Measurements from ENCODE around the gene SLC27A5.

Gene SLC27A5

GRCh38 chr19:58480481-58480830, 31.3 kb downstream of the SLC27A5 start:
- POLR2A ChIA-PET (ENCODE audit: low non-redundant PET), result no interaction called here
- H3K27ac ChIP-seq, result peak overlapping the region; percentile 93
- TF ChIP-seq CTCF (conservative IDR thresholded peaks at IDR 0.05; ENCODE audit: low read depth), result no peak
- CTCF ChIA-PET, result no interaction called here
- DNase-seq (ENCODE audit: low spot score), result no peak

DNA sequence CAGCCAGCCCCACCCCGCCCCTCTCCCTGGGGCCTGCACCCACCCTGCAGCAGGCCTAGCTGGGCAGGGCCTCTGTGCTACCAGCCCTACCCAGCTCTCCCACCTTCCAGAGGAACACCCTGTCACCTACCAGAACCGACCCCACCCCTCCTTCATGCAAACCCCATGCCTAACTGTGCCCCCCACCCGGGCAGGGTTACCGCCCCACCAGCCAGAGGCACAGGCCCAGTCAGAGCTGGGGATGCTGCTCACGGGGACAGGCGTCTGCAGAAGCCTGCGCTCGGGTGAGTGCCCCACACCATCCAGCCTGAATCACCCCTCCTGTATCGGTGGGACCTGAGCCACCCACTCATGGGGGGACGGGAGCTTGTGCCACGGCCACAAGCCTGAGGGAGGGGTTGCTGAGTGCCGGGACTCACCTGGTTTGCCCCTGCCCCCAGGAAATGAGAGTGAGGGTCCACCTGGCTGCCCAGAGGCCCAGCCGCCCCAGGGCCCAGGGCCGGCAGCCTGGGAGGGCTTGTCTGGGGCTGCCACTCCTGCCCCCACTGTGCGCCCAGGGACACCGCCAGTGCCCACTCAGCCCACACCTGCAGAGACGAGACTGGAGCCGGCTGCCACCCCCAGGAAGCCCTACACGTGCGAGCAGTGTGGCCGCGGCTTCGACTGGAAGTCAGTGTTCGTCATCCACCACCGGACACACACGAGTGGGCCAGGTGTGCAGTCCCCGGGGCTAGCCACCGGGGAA, 31.9 kb downstream of the SLC27A5 start:
- peak overlapping the region; percentile 93 for H3K27ac ChIP-seq
- TF ChIP-seq CTCF (conservative IDR thresholded peaks at IDR 0.05; ENCODE audit: low read depth), result no peak
- CTCF ChIA-PET, result interaction anchor here (0.6 kb wide), 1 partner anchor 34 kb away, joined by 3 read pairs; no protein-coding TSS in a partner anchor
- POLR2A ChIA-PET (ENCODE audit: low non-redundant PET), result no interaction called here
- DNase-seq (ENCODE audit: low spot score), result no peak

- ChIA-PET CTCF (interaction anchor here (0.6 kb wide), 1 partner anchor 35 kb away, joined by 3 read pairs; no protein-coding TSS in a partner anchor), POLR2A (ENCODE audit: low non-redundant PET) (no interaction called here)
- no peak for DNase-seq (ENCODE audit: low spot score)
- no peak for TF ChIP-seq CTCF (conservative IDR thresholded peaks at IDR 0.05; ENCODE audit: low read depth)
- peak overlapping the region; percentile 93 for H3K27ac ChIP-seq
Measured at GRCh38 chr19:58479303-58479702, 32.5 kb downstream of the SLC27A5 start.

GRCh38 chr19:58477871-58478270, 33.9 kb downstream of the SLC27A5 start:
- ChIA-PET CTCF (no interaction called here), POLR2A (ENCODE audit: low non-redundant PET) (no interaction called here)
- peak overlapping the region; percentile 93 for H3K27ac ChIP-seq

DNA sequence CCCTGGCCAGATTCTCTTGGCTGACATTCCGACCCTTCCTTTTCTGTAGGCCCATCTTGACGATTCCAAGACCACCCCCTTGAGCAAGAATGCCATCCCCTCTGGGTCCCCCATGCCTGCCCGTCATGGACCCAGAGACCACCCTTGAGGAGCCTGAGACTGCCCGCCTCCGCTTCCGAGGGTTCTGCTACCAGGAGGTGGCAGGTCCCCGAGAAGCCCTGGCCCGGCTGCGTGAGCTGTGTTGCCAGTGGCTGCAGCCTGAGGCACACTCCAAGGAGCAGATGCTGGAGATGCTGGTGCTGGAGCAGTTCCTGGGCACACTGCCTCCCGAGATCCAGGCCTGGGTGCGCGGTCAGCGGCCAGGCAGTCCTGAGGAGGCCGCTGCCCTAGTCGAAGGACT, 34.7 kb downstream of the SLC27A5 start:
- DNase-seq (ENCODE audit: low spot score), result no peak
- peak overlapping the region; percentile 93 for H3K27ac ChIP-seq
- ChIA-PET CTCF (interaction anchor here (1.0 kb wide), 1 partner anchor 26 kb away, joined by 3 read pairs; the partner anchor contains the start of gene ZNF324B), POLR2A (ENCODE audit: low non-redundant PET) (no interaction called here)
- TF ChIP-seq CTCF (conservative IDR thresholded peaks at IDR 0.05; ENCODE audit: low read depth), result no peak

More at GRCh38 chr19:58477871-58478270, 33.9 kb downstream of the SLC27A5 start:
- no peak for DNase-seq (ENCODE audit: low spot score)
- no peak for TF ChIP-seq CTCF (conservative IDR thresholded peaks at IDR 0.05; ENCODE audit: low read depth)

DNA sequence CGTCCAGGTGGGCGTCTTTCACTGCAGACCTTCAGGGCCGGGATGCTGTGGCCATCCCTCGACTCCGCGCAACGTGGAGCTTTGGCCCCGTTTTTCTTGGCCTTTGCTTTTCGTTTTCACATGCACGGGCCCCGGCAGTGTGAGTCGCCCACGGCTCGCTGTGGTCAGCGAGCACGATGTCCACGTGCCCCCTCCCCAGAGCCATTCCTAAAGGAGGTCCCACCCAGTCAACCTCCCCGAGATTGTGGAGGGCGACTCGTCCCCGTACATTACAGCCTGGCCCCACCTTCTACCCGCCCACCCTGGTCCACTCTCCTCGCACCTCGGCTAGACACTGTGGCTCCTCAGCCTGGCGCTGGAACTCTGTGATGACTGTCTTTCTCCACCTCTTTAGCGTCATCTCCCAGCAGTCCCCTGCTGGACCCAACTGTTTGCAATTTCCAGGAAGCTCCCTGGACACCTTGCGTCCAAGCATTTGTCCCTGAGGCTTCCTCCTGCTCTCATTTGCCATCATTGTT, 35.2 kb downstream of the SLC27A5 start:
- ChIA-PET POLR2A (ENCODE audit: low non-redundant PET) (no interaction called here), CTCF (interaction anchor here (1.0 kb wide), 1 partner anchor 25 kb away, joined by 3 read pairs; the partner anchor contains the start of gene ZNF324B)
- peak overlapping the region; percentile 93 for H3K27ac ChIP-seq
- DNase-seq (ENCODE audit: low spot score), result no peak
- no peak for TF ChIP-seq CTCF (conservative IDR thresholded peaks at IDR 0.05; ENCODE audit: low read depth)
